Progenitor cell of endocrine pancreas (in vitro differentiated cells): ENCODE measurements around the gene ERICH6. TPM values are rescaled to one million over a fixed set of nuclear protein-coding genes. Genes with fewer than 3 reads are reported as not detected.

ENCODE experiments used
- DNase-seq: peaks from one replicate; pipeline ENCODE4 v3.0.0; 2021; ENCODE audit warnings: low spot score; ENCODE audit not compliant: unreplicated experiment
- H3K27ac Mint-ChIP-seq: 2 replicates; pipeline ENCODE4 v1.8.0; 2021; ENCODE audit warnings: mild to moderate bottlenecking, moderate library complexity, mixed read lengths
- H3K27me3 Mint-ChIP-seq: 2 replicates; pipeline ENCODE4 v1.8.0; 2021; ENCODE audit warnings: mixed read lengths
- H3K36me3 Mint-ChIP-seq: 2 replicates; pipeline ENCODE4 v1.8.0; 2022; ENCODE audit warnings: mixed read lengths; ENCODE audit not compliant: insufficient read depth
- H3K4me1 Mint-ChIP-seq: 2 replicates; pipeline ENCODE4 v1.8.0; 2021; ENCODE audit warnings: low read depth, mixed read lengths
- H3K4me3 Mint-ChIP-seq: 2 replicates; pipeline ENCODE4 v1.8.0; 2021; ENCODE audit warnings: low read depth, mild to moderate bottlenecking, moderate library complexity, mixed read lengths
- H3K9me3 Mint-ChIP-seq: 2 replicates; pipeline ENCODE4 v1.8.0; 2021; ENCODE audit warnings: low read depth, mixed read lengths
- CTCF ChIP-seq: fragments of 200-600 bp; sonication (generic); IDR thresholded peaks from one replicate; pipeline ENCODE4 v1.5.0; 2021; ENCODE audit warnings: antibody characterized with exemption, mild to moderate bottlenecking; ENCODE audit not compliant: unreplicated experiment
- long read RNA-seq: library from polyadenylated mRNA; unstranded; transcript quantifications from one replicate; pipeline ENCODE4 v2.0.0, GENCODE V29; 2020
- total RNA-seq: library from RNA; stranded (reverse); gene quantifications from 2 replicates; pipeline ENCODE4 v1.2.1, GENCODE V29; 2021

The ERICH6 gene
- 0.49 TPM in 1 of 2 replicates, not detected in the other for total RNA-seq
- long read RNA-seq, result 0 reads

GRCh38 chr3:150703756-150704344, at the start of gene ERICH6:
Gene ERICH6 (minus strand): TSS chr3:150703920. CDS start chr3:150703898, 22 bp downstream.
- Mint-ChIP-seq H3K4me3 (peak within 1 kb of the TSS; percentile 96), H3K36me3 (peaks cover 12% of the 10 kb centered on the region), H3K9me3 (peaks cover 9% of the 10 kb centered on the region), H3K27ac (peak within 1 kb of the TSS; percentile 97), H3K27me3 (no peaks in the 10 kb centered on the region), H3K4me1 (no peaks in the 10 kb centered on the region)
- peak; percentile 82 for DNase-seq
- TF ChIP-seq CTCF, result peak; percentile 9

GRCh38 chr3:150751781-150752263, 48.1 kb upstream of the ERICH6 start:
- H3K4me3 Mint-ChIP-seq, result no peak overlapping the region

GRCh38 chr3:150749255-150749654, 45.5 kb upstream of the ERICH6 start:
- DNase-seq, result no peak
- no peak for TF ChIP-seq CTCF
- Mint-ChIP-seq H3K36me3 (peaks cover 4% of the 10 kb centered on the region), H3K4me3 (no peak overlapping the region), H3K27ac (no peak overlapping the region), H3K27me3 (no peaks in the 10 kb centered on the region), H3K4me1 (peaks cover 47% of the 10 kb centered on the region), H3K9me3 (no peaks in the 10 kb centered on the region)

More at GRCh38 chr3:150751781-150752263, 48.1 kb upstream of the ERICH6 start:
- Mint-ChIP-seq H3K27ac (peak overlapping the region; percentile 81), H3K27me3 (no peaks in the 10 kb centered on the region), H3K9me3 (no peaks in the 10 kb centered on the region), H3K36me3 (peaks cover 4% of the 10 kb centered on the region), H3K4me1 (peaks cover 43% of the 10 kb centered on the region)
- no peak for TF ChIP-seq CTCF
- no peak for DNase-seq

DNA sequence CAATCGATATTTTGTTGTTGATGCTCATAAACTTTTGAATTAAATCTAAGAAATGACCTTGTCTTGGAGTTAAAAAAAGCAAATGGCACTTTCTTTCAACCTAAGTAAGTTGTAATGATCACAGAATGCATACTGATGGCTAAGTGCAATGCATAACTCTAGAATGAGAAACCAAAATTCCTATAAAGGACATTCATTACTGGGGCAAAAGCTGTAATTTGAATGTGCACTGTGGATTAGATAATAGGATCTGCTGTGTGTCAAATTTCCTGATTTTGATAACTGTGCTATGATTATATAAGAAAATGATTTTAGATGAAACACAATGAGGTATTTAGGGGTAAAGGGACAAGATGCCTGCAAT, 44.9 kb upstream of the ERICH6 start:
- no peak for TF ChIP-seq CTCF
- no peak for DNase-seq
- peaks cover 2% of the 10 kb centered on the region for H3K36me3 Mint-ChIP-seq
- peaks cover 47% of the 10 kb centered on the region for H3K4me1 Mint-ChIP-seq
- H3K27me3 Mint-ChIP-seq, result no peaks in the 10 kb centered on the region
- H3K4me3 Mint-ChIP-seq, result no peak overlapping the region
- H3K27ac Mint-ChIP-seq, result no peak overlapping the region
- H3K9me3 Mint-ChIP-seq, result no peaks in the 10 kb centered on the region

GRCh38 chr3:150747886-150748683, 44.4 kb upstream of the ERICH6 start:
- DNase-seq, result no peak
- Mint-ChIP-seq H3K27me3 (no peaks in the 10 kb centered on the region), H3K4me1 (peaks cover 47% of the 10 kb centered on the region), H3K36me3 (peaks cover 2% of the 10 kb centered on the region), H3K27ac (no peak overlapping the region), H3K9me3 (no peaks in the 10 kb centered on the region), H3K4me3 (no peak overlapping the region)
- no peak for TF ChIP-seq CTCF
